Measurements from ENCODE around the gene SLC25A24. TPM values are rescaled to one million over a fixed set of nuclear protein-coding genes. Genes with fewer than 3 reads are reported as not detected.
A peak's percentile ranks its signal among the peaks of the same experiment; 100 is the strongest.

Gene SLC25A24
- polyA plus RNA-seq, 3 donors: 11.1 to 45.4 (median 43.4) TPM

DNA sequence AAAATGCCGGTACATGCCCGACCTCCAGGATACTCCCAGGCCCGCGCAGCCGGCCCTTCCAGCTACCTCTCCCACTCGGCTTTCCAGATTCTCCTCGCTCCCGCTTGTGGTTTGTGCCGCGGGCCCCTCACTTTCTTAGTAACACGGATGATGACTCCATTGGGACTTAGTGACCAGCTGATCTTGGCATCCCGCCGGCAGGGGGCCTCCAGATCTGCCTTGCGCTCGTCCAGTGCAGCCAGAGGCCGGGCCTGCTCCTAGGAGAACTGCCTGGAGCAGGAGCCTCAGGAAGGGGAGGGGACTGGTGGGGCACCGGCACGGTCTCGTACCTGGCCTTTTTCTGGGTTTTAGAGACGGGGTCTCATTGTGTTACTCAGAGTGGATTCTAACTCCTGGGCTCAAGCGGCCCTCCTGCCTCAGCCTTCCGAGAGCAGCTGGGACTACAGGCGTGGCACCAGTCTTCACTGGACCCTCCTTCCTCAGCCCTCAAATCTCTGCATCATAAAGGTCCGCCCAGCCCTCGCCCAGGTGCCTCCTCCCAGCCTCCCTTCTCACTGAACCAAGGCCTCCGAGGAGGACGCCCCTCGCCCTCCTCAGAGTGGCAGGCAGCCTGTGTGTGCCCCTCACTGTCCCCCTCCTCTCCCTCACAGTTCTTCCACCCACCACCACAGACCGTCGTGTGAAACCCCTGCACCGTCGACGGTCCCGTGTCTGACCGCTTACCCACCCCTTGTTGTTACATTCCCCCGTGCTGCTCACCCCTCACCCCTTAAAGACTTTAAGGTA, 78.6 kb downstream of the SLC25A24 start:
- Histone ChIP-seq H3K9me3 (replicated peaks in 1 of 2; ENCODE audit: control insufficient read depth in 1 of 2, insufficient read depth in 1 of 2, low read length in 2 of 2) (no peaks in the 10 kb centered on the region), H3K79me2 (ENCODE audit: insufficient read depth, low read length) (no peaks in the 10 kb centered on the region), H3K4me1 (ENCODE audit: control insufficient read depth in 1 of 2, insufficient read depth in 2 of 2, low read length in 2 of 2) (peaks cover 19 to 25% of the 10 kb centered on the region in 2 donors), H3K9ac (ENCODE audit: insufficient read depth, low read length, poor library complexity, severe bottlenecking) (no peak overlapping the region), H3K27ac (ENCODE audit: low read depth in 1 of 2, low read length in 2 of 2) (no peak overlapping the region), H3K4me2 (replicated peaks; ENCODE audit: extremely low read depth, low read length, poor library complexity, severe bottlenecking) (no peak overlapping the region), H3K36me3 (replicated peaks in 1 of 2; ENCODE audit: control insufficient read depth in 1 of 2, insufficient read depth in 2 of 2, low read length in 2 of 2) (no peaks in the 10 kb centered on the region), H3K27me3 (ENCODE audit: control insufficient read depth in 2 of 2, insufficient read depth in 2 of 2, low read length in 2 of 2) (no peaks in the 10 kb centered on the region), H3K4me3 (replicated peaks in 1 of 3; ENCODE audit: low read depth in 2 of 3, low read length in 3 of 3) (no peak overlapping the region), H2AFZ (ENCODE audit: insufficient read depth, low read depth, low read length, poor library complexity, severe bottlenecking) (no peak overlapping the region), H4K20me1 (ENCODE audit: insufficient read depth, low read length) (no peaks in the 10 kb centered on the region)
- no peaks in the 10 kb centered on the region for H3K36me3 Mint-ChIP-seq
- no peak for DNase-seq
- peaks cover 0 to 5% (median 2%) of the 10 kb centered on the region in 7 donors for H3K9me3 Mint-ChIP-seq
- intact Hi-C loops (cut with micrococcal nuclease): loop anchor here (10.0 kb wide), 2 partner anchors 67 to 157 kb away; partner anchors contain the start of gene VAV3 (in 2 of the 2)
- TF ChIP-seq CTCF (IDR thresholded peaks at IDR 0.05): no peak
- 98% methylated on average over 30 of the region's 36 CpGs for WGBS (ENCODE audit: insufficient coverage)
- peak overlapping the region in 1 of 7 donors; percentile 15 for H3K27ac Mint-ChIP-seq
- peaks cover 28% of the 10 kb centered on the region for H3K4me1 Mint-ChIP-seq
- H3K27me3 Mint-ChIP-seq (ENCODE audit: low read depth in 3 of 3): peaks cover 0 to 7% (median 0%) of the 10 kb centered on the region in 3 donors
- H3K4me3 Mint-ChIP-seq: no peak overlapping the region

- Mint-ChIP-seq H3K4me1 (peaks cover 21% of the 10 kb centered on the region), H3K9me3 (peaks cover 0 to 8% (median 2%) of the 10 kb centered on the region in 7 donors), H3K4me3 (no peak overlapping the region), H3K36me3 (no peaks in the 10 kb centered on the region), H3K27ac (no peak overlapping the region), H3K27me3 (ENCODE audit: low read depth in 3 of 3) (peaks cover 0 to 7% (median 0%) of the 10 kb centered on the region in 3 donors)
- DNase-seq: no peak
- Histone ChIP-seq H3K36me3 (replicated peaks in 1 of 2; ENCODE audit: control insufficient read depth in 1 of 2, insufficient read depth in 2 of 2, low read length in 2 of 2) (no peaks in the 10 kb centered on the region), H3K27ac (ENCODE audit: low read depth in 1 of 2, low read length in 2 of 2) (no peak overlapping the region), H2AFZ (ENCODE audit: insufficient read depth, low read depth, low read length, poor library complexity, severe bottlenecking) (no peak overlapping the region), H3K4me1 (ENCODE audit: control insufficient read depth in 1 of 2, insufficient read depth in 2 of 2, low read length in 2 of 2) (peaks cover 17 to 21% of the 10 kb centered on the region in 2 donors), H3K27me3 (ENCODE audit: control insufficient read depth in 2 of 2, insufficient read depth in 2 of 2, low read length in 2 of 2) (no peaks in the 10 kb centered on the region), H3K4me3 (replicated peaks in 1 of 3; ENCODE audit: low read depth in 2 of 3, low read length in 3 of 3) (no peak overlapping the region), H3K79me2 (ENCODE audit: insufficient read depth, low read length) (no peaks in the 10 kb centered on the region), H4K20me1 (ENCODE audit: insufficient read depth, low read length) (no peaks in the 10 kb centered on the region), H3K9ac (ENCODE audit: insufficient read depth, low read length, poor library complexity, severe bottlenecking) (no peak overlapping the region), H3K9me3 (replicated peaks in 1 of 2; ENCODE audit: control insufficient read depth in 1 of 2, insufficient read depth in 1 of 2, low read length in 2 of 2) (no peaks in the 10 kb centered on the region), H3K4me2 (replicated peaks; ENCODE audit: extremely low read depth, low read length, poor library complexity, severe bottlenecking) (no peak overlapping the region)
- 94% methylated on average over 6 of the region's 6 CpGs for WGBS (ENCODE audit: insufficient coverage)
- intact Hi-C loops (cut with micrococcal nuclease): loop anchor here (10.0 kb wide), 2 partner anchors 65 to 155 kb away; partner anchors contain the start of gene VAV3 (in 2 of the 2)
- TF ChIP-seq CTCF (IDR thresholded peaks at IDR 0.05): no peak
Observed at GRCh38 chr1:108120163-108120562, 80.0 kb downstream of the SLC25A24 start.
